ENCODE data around the gene NFRKB.

GRCh38 chr11:129849447-129850130 lies 45.8 kb downstream of the NFRKB start:
- TF ChIP-seq ASH2L (IDR thresholded peaks at IDR 0.05; ENCODE audit: low read length) (no peak), CTCF (IDR thresholded peaks at IDR 0.05; ENCODE audit: control extremely low read depth in 1 of 3, insufficient read depth in 1 of 3, low read depth in 1 of 3, low read length in 3 of 3) (no peak)
